GM19397 (cell line): ENCODE data around the gene SLC9C2.
"Not testable (repeated sequence)": the region's sequence is repeated elsewhere in the genome, so short reads cannot be mapped to it uniquely, and the experiment has no call there.

Source experiments
- ATAC-seq: cut with Tn5 transposase; IDR thresholded peaks from one replicate; pipeline ENCODE4 v1.9.1; 2021; ENCODE audit warnings: mild to moderate bottlenecking, moderate library complexity; ENCODE audit not compliant: unreplicated experiment

SLC9C2 gene

GRCh38 chr1:173603056-173603591 is at the start of gene SLC9C2:
TSS of gene SLC9C2 (minus strand) at chr1:173603072. CDS start at chr1:173601776, 1,296 bp downstream.
- ATAC-seq: no peak

GRCh38 chr1:173648880-173649605 is 46.2 kb upstream of the SLC9C2 start:
- ATAC-seq: no peak

- ATAC-seq: no peak
Measured at GRCh38 chr1:173646656-173647055, 43.8 kb upstream of the SLC9C2 start.

- ATAC-seq: not testable (repeated sequence)
Measured at GRCh38 chr1:173642450-173643139, 39.7 kb upstream of the SLC9C2 start.

- ATAC-seq: no peak
Measured at GRCh38 chr1:173639102-173639501, 36.2 kb upstream of the SLC9C2 start.

- ATAC-seq: no peak
Measured at GRCh38 chr1:173638043-173639021, 35.5 kb upstream of the SLC9C2 start.

GRCh38 chr1:173637236-173638042 is 34.6 kb upstream of the SLC9C2 start:
- ATAC-seq: not testable (repeated sequence)

- no peak for ATAC-seq
Measured at GRCh38 chr1:173635116-173635515, 32.2 kb upstream of the SLC9C2 start, which contains the start of gene TEX50. TSS of gene TEX50 (plus strand) at chr1:173635338. CDS start at chr1:173635522, 184 bp downstream.

GRCh38 chr1:173628888-173629287 is 26.0 kb upstream of the SLC9C2 start:
- no peak for ATAC-seq

GRCh38 chr1:173627269-173627668 is 24.4 kb upstream of the SLC9C2 start:
- no peak for ATAC-seq

- no peak for ATAC-seq
Measured at GRCh38 chr1:173616859-173617258, 14.0 kb upstream of the SLC9C2 start.

GRCh38 chr1:173613086-173613485 is 10.2 kb upstream of the SLC9C2 start:
- ATAC-seq: not testable (repeated sequence)

GRCh38 chr1:173608503-173609216 is 5.8 kb upstream of the SLC9C2 start:
- ATAC-seq: no peak

- no peak for ATAC-seq
Measured at GRCh38 chr1:173601588-173601987, 1.3 kb downstream of the SLC9C2 start.

GRCh38 chr1:173596097-173596825 is 6.6 kb downstream of the SLC9C2 start:
- ATAC-seq: no peak

- not testable (repeated sequence) for ATAC-seq
Measured at GRCh38 chr1:173591138-173591537, 11.7 kb downstream of the SLC9C2 start.

GRCh38 chr1:173590557-173590956 is 12.3 kb downstream of the SLC9C2 start:
- ATAC-seq: no peak

GRCh38 chr1:173581383-173582079 is 21.3 kb downstream of the SLC9C2 start:
- ATAC-seq: no peak
